Measurements from ENCODE around the gene HGFAC.
"Not testable (repeated sequence)": the region's sequence is repeated elsewhere in the genome, so short reads cannot be mapped to it uniquely, and the experiment has no call there.

HGFAC gene

GRCh38 chr4:3442959-3443749, 1.4 kb downstream of the HGFAC start:
- no peak for DNase-seq (ENCODE audit: low spot score)

GRCh38 chr4:3443750-3444309, 2.1 kb downstream of the HGFAC start:
- no peak for DNase-seq (ENCODE audit: low spot score)

- no peak for DNase-seq (ENCODE audit: low spot score)
Measured at GRCh38 chr4:3444351-3445110, 2.8 kb downstream of the HGFAC start.

DNA sequence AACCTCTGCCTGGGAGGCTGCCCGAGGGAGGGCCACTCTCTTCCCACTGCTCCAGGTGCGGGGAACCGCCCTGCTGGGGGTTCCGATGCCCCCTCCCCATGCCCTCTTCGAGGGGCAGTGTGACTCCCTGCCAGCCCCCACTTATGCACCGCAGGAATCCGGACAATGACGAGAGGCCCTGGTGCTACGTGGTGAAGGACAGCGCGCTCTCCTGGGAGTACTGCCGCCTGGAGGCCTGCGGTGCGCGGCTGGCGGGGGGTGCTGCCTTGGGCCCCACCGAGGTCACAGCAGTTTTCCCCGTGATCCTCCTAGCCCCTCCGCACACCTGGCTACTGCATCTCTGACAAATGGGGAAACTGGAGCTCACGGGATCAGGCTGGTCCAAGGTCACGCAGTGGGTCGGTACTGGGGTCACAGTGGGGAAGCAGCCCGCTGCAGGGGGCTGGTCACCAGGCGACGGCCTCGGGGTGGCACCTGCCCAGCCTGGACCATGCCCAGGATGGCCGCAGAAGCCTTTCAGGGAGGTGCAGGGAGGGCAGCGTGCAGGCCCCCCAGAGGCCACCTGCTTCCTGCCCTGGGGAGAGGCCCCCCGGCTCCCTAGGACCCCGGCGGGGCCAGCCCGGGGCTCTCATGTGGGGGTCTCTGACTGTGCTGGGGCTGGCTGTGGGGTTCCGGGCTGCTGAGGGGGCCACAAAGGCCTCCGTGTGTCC, 3.5 kb downstream of the HGFAC start:
- no peak for DNase-seq (ENCODE audit: low spot score)

GRCh38 chr4:3445829-3446545, 4.2 kb downstream of the HGFAC start:
- DNase-seq (ENCODE audit: low spot score): no peak

- DNase-seq (ENCODE audit: low spot score): no peak
Measured at GRCh38 chr4:3446631-3447320, 5.0 kb downstream of the HGFAC start.

GRCh38 chr4:3447431-3448395, 5.9 kb downstream of the HGFAC start:
- no peak for DNase-seq (ENCODE audit: low spot score)

DNA sequence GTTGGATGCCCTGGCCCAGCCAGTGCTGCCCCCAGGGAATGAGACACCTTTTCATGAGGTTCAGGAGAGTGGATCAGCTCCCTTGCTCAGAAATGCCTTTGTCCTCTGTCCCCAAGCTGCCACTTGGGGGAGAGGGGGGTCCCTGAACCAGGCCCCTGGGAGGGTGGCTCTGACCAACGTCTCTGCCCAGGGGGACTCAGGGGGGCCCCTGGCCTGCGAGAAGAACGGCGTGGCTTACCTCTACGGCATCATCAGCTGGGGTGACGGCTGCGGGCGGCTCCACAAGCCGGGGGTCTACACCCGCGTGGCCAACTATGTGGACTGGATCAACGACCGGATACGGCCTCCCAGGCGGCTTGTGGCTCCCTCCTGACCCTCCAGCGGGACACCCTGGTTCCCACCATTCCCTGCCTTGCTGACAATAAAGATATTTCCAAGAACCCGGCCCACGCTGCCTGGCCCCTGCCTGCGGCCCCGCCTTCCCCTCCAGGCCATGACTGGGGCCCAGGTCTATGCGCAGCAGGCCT, 7.3 kb downstream of the HGFAC start:
- DNase-seq (ENCODE audit: low spot score): no peak

GRCh38 chr4:3449574-3450534, 8.1 kb downstream of the HGFAC start:
- no peak for DNase-seq (ENCODE audit: low spot score)

DNA sequence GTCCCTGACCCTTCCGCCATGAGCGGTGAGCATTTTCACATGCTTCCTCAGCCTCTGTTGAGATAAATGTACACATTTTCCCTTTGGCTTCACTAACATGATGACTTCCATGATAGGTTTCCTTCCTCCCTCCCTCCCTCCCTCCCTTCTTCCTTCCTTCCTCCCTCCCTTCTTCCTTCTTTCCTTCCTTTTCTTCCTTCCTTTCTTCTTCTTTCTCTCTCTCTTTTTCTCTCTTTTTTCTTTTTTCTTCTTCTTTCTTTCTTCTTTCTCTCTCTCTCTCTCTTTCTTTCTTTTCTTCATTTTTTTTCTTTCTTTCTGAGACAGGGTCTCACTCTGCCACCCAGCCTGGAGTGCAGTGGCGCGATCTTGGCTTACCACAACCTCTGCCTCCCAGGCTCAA, 8.9 kb downstream of the HGFAC start:
- no peak for DNase-seq (ENCODE audit: low spot score)

- DNase-seq (ENCODE audit: low spot score): no peak
Measured at GRCh38 chr4:3451956-3452355, 10.2 kb downstream of the HGFAC start.

DNA sequence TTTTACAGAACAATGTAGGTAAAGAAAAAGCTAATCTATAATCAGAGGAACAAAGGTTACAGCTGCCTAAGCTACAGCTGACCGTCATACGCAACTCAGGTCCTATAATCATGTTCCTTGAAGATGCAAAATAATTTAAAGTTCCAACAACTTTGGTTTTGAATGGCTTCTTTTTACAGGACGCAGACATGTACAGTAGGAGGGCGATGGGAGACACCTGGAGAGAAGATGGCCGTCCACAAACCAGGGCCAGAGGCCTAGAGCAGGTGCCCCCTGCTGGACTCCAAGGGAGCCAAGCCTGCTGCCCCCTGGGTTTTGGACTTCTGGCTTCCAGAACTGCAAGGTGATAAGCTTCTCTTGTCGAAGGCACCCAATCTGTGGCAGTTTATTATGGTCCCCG, 10.6 kb downstream of the HGFAC start:
- DNase-seq (ENCODE audit: low spot score): no peak

GRCh38 chr4:3455596-3455995, 13.8 kb downstream of the HGFAC start:
- DNase-seq (ENCODE audit: low spot score): not testable (repeated sequence)

GRCh38 chr4:3458371-3458770, 16.6 kb downstream of the HGFAC start:
- no peak for DNase-seq (ENCODE audit: low spot score)

- DNase-seq (ENCODE audit: low spot score): not testable (repeated sequence)
Measured at GRCh38 chr4:3459156-3459555, 17.4 kb downstream of the HGFAC start.

GRCh38 chr4:3460926-3461325, 19.2 kb downstream of the HGFAC start:
- DNase-seq (ENCODE audit: low spot score): no peak

DNA sequence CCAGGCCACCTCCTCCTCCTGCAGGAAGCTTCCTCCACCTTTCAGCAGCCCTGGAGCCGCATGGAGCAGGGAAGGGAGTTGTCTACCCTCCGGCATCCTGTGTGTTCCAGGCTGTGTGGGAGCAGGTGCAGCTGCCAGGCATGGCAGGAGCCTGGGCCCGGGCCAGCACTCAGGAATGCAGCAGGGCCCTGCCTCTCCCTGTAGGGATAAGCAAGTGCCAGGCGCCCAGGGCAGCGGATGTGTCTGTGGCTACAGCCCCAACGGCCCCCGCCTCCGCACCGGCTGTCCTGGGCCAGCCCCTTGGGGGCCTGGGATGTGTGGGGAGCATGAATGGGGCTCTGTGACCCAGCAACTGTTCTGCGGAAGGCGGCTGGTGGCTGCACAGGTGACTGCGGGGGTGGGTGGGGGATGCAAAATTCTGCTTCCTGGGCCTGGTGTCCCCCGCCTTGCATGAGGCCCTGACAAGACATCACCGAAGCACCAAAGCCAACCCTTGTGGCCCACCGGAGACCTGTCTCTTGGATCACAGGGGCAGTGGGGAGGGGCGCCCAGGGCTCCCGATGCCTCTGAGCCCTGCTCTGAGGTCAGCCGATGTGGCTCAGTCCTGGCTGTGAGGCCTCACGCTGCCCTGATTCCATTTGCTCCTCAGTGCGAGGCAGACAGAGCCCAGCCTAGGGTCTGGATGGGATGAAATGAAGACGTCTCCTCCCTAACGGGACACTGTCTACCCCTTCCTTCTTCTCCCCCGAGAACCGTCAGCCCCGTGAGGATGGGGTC, 19.9 kb downstream of the HGFAC start:
- DNase-seq (ENCODE audit: low spot score): no peak

- DNase-seq (ENCODE audit: low spot score): no peak
Measured at GRCh38 chr4:3462321-3462789, 20.6 kb downstream of the HGFAC start.
